ENCODE data around the gene OPRM1. TPM values are rescaled to one million over a fixed set of nuclear protein-coding genes. Genes with fewer than 3 reads are reported as not detected.

Gene OPRM1
- total RNA-seq, 1 donor from 2014 or later: not detected

GRCh38 chr6:154202958-154203357 is 163.9 kb downstream of the OPRM1 start:
- no peak for DNase-seq (ENCODE audit: low spot score)

- no peak for DNase-seq (ENCODE audit: low spot score)
Measured at GRCh38 chr6:154206141-154206540, 167.1 kb downstream of the OPRM1 start.

GRCh38 chr6:154206996-154207395 is 168.0 kb downstream of the OPRM1 start:
- no peak for DNase-seq (ENCODE audit: low spot score)

- DNase-seq (ENCODE audit: low spot score): no peak
Measured at GRCh38 chr6:154209555-154209954, 170.5 kb downstream of the OPRM1 start.

- DNase-seq (ENCODE audit: low spot score): no peak
Measured at GRCh38 chr6:154210678-154211077, 171.6 kb downstream of the OPRM1 start.

DNA sequence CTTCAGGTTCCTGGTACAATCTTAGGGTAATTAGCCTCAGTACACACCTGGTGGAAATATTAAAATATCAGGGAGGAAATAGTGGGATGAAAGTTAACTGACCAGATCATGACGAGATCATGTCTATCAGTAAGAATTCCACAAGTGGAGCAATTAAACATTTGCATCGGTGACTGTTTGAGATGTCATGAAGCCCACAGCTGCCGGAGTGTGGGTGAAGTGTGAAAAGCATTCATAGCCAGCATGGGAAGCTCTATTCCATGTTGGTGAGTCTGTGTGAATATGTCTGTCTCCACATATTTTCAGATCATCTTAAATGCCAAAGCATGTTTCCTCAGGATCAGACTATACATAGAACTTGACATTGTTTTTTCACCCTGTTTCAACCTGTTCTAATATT is 174.7 kb downstream of the OPRM1 start:
- no peak for DNase-seq (ENCODE audit: low spot score)

DNA sequence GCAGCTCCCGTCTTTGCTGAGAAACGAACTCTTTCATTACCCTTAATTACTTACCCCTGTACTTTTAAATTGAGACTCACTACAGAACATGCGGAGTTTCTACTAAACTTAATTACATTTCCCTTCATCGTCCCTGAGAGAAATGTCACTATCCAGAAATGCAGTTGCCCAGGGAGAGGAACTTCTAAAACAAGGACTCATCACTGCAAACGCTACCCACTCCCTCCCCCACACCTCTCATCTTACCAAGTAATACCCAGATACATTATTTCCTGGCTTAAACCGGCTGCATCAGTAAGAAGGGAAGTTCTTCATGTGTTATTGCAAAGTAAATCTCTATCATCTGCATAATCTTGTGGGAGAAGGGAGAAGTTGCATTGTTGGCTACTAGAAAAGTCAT is 179.3 kb downstream of the OPRM1 start:
- no peak for DNase-seq (ENCODE audit: low spot score)

GRCh38 chr6:154218787-154219186 is 179.7 kb downstream of the OPRM1 start:
- DNase-seq (ENCODE audit: low spot score): no peak

DNA sequence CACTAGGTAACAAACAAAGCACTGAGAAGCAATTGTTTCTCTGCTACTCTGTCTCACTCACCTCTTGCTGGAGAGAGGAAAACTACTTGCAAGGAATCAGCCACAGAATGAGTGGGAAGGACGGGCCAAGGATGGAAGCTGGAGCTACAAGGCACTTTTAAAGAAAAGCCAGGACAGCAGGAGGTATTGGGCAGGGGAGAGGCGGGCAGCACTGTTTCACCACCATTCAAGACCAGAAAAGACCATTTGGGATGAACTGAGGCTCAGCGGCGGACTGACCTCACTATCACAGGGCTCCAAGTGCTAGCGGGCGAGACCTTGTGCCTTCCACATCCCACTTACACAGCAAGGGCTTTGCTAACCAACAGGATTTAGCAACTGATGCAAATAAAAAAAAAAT is 180.2 kb downstream of the OPRM1 start:
- no peak for DNase-seq (ENCODE audit: low spot score)

- no peak for DNase-seq (ENCODE audit: low spot score)
Measured at GRCh38 chr6:154222716-154223115, 183.7 kb downstream of the OPRM1 start.

DNA sequence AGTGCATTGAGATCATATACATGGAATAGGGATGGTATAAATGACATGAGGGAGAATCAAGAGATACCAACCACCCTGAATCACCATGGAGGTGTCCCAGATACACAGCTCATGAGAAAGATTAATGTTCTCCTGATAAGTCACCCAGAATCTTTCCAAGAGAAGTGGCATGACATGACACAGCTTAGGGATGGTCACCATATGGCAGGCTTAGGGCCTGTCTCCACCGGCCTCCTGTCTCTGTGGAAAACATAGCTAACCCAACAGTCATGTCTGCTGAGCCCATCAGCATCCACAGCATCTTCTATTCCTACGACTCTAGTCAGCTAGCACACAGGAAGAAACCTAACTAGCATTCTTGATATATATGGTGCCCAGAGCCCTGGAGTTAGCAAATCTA is 184.3 kb downstream of the OPRM1 start:
- DNase-seq (ENCODE audit: low spot score): no peak

DNA sequence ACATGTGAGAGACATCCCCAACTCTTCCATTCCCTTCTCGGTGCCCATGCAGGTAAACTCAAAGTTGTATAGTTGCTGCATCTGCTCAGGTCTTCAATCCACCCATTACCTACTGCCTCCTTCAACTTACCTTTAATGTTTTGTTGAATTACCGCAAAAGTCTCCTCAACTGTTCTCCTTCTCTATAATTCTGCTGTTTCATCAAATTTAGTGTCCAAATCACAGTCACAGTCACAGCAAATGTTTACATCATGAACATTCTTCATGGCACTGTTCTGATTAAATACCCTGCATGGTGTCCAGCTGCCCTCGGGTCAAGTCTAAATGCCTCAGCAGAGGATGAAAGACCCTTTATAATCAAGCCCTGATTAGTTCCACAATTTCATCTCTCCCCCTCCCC is 187.4 kb downstream of the OPRM1 start:
- DNase-seq (ENCODE audit: low spot score): no peak

- DNase-seq (ENCODE audit: low spot score): no peak
Measured at GRCh38 chr6:154227862-154228520, 189.0 kb downstream of the OPRM1 start.

GRCh38 chr6:154228521-154228905 is 189.5 kb downstream of the OPRM1 start:
- DNase-seq (ENCODE audit: low spot score): no peak

DNA sequence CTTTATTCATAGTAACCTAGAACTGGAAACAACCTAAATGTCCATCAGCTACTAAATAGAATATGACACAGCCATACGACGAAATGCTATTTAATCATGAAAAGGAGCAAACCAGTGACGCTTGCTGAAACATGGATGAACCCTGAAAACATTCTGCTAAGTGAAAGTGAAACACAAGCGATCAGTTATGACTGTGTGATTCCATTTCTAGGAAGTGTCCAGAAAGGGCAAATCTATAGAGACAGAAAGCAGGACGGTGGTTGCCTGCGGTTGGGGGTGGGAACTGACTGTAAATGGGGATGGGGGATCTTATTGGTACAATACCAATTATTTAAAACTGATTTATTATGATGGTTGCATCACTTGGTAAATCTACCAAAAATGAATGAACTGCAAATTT is 190.7 kb downstream of the OPRM1 start:
- no peak for DNase-seq (ENCODE audit: low spot score)

- DNase-seq (ENCODE audit: low spot score): no peak
Measured at GRCh38 chr6:154230393-154230792, 191.4 kb downstream of the OPRM1 start.

- no peak for DNase-seq (ENCODE audit: low spot score)
Measured at GRCh38 chr6:154230910-154231595, 192.0 kb downstream of the OPRM1 start.

DNA sequence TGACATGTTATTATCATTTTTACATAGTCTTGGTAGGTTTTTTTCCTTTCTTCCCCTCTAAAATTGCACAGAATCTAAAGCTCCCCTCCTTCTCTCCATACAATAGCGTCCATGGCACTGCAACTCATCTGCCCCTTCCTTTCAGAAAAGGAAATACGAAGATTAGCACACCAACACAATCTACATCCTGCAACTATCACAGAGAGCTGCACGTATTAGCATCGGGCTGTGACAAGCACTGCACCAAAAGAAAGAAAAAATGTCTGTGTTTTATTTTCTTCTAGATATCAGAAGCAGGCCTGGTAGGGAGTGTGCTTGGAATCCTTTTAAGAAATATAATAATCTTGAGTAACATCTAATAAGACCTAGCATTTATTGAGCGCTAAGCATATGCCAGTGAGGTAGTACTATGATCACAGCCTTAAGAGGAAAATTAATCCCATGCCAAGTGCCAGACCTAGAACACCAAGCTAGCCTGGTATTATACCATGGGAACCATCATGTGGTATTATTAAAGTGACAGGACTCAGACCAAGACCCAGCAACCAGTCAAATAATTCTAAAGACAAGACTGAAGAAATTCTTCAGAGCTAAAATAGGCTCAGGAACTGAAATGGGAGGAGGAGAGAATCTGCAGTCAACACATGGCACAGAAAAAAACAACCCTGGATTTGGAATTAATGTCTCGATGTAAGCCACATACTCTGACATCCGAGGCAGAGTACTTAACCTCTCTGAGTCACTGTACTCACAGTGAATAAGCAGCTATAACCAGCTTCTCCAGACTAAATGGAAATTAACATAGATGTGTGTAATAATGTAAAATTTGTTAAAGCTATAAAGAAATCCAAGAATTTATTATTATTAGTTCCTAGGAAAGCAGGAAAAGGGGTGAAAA is 193.2 kb downstream of the OPRM1 start:
- no peak for DNase-seq (ENCODE audit: low spot score)

DNA sequence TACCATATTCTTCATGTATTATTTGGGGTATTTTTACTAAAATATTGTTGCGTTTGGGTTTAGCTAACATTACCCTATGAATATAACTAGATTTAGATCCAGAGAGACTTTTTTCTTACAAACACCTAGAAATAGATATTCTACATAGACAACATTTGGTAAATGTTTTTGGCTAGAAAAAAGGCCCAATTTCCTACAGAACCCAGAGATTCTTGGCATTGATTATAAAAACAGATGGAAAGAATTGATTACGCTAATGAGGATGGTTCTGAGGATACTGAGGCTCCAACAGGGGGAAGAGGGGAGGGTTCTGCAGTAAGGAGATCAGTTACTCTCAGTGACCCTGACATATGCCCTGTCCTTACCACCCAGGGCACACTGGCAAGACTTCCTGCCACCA is 194.3 kb downstream of the OPRM1 start:
- no peak for DNase-seq (ENCODE audit: low spot score)

DNA sequence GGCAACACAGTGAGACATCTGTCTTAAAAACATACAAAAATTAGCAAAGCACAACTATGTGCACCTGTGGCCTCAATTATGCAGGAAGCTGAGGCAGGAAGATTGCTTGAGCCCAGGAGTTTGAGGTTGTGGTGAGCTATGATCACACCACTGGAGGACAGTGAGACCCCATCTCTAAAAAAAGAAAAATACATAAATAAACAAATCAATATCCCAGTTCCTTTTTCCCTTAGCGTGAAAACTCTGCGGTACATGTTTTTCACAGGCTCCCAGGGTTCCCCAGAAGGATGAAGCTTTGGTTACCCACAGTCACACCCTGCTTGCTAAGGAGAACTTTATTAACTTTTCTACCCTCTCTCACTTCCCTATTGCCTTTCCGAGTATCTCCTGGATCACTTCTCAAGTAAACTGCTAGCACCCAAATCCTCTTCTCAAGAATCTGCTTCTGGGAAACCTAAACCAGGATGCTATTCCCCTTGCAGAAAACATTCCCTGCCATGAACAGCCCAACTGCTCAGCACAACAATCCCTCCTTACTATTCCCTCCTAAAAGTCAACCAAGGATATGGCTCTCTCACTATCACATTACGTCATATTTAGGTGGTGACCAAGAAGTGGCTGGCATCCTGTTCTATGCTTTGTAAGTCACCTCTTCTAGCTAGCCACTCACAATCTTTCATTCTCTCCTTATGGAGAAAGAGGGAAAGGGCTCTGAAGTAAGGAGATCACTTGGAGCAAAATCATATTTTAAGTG is 195.2 kb downstream of the OPRM1 start:
- DNase-seq (ENCODE audit: low spot score): no peak

DNA sequence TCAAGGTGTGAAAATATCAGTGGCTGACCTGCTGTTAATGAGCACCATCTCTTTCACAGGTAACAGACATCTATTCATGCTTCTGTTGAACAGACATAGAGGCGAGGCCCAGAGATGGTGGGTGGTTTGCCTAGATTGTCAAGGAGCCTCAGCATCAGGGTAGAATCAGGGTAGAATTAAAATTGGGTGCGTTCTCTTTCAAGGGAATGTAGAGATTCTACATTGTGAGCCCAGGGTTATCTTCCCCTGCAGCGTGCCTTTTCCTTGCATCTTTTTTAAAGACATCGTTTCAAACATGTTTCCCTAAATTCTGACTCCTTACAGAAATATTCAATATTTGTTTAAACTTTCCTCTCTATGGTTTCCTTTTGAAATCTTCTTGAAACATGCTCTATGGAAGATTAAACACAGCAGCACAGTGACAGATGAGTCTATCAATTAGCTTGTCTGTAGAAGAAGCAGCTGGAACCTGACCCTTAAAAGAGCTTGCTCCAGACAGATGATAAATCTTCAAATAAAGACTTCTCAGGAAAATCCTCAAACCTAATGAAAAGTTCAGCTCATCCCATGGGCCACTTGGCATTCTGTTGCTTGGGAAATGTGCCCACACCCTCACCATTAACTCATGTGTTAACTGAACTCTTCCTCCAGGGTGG is 197.7 kb downstream of the OPRM1 start:
- DNase-seq (ENCODE audit: low spot score): no peak

Measured in mesenteric fat pad (tissue), 1 donor.